Activated naive CD4-positive, alpha-beta T cell treated with anti-CD3 and anti-CD28 coated beads, Interleukin-2, amount 50 U/mL, for 16 hours (primary cell): Measurements from ENCODE around the gene DPP10.
"Not testable (repeated sequence)": the region's sequence is repeated elsewhere in the genome, so short reads cannot be mapped to it uniquely, and the experiment has no call there.

Source experiments
- DNase-seq: peaks from one replicate; pipeline ENCODE4 v3.0.0-alpha.2; 2020

Gene DPP10

DNA sequence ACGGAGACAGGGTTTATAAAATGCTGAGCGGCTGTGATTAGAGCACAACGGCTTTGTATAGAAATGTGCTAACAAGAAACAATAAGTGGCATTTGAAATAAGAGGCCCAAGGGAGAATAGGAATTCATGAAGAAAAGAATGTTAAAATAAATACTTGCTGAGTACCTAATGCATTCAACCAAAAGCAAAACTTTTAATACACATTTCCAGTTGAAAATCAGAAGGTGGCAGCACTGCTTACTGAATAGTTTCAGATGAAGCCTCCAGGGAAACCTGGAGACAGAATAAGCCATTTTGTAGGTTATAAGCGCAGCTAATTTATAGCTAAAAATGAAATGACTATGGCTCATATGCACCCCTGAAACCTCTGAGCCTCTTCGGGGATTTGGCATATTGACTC is 286.6 kb downstream of the DPP10 start:
- no peak for DNase-seq

DNA sequence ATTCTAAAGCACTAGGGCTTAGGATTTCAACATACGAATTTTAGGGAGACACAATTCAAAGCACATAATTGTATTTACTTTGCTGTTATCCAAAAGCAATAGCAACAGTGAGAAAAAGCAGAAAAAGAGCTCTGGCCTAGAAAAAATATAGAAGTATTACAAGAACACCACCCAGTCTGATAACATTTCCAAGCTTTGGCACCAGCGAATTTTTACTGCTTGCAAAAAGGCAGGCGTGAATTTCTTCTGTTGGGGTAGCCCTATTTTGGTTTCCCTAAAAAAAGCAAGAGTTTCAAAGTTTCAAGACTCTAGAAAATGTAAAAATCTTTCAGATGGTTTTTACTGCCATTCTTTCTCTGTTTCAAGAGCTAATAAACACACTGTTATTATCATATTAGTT is 292.7 kb downstream of the DPP10 start:
- DNase-seq = no peak

DNA sequence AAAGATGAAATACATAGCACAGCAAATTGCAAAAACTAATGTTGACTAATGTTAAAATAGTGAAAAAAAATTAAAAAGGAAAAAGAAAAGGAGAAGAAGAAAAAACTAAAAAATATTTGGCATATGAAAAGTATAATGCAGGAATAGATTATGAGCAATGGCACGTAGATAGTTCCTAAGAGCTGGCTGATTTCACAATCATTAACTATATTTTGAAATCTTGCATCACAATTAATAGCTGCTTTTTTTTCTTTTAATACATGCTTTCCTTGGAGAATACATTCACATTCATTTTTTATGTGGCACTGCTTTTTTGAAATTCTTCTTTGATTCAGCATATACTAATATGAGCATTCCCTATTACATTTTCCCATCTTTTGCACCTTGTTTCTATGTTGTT is 299.8 kb downstream of the DPP10 start:
- DNase-seq = no peak

DNA sequence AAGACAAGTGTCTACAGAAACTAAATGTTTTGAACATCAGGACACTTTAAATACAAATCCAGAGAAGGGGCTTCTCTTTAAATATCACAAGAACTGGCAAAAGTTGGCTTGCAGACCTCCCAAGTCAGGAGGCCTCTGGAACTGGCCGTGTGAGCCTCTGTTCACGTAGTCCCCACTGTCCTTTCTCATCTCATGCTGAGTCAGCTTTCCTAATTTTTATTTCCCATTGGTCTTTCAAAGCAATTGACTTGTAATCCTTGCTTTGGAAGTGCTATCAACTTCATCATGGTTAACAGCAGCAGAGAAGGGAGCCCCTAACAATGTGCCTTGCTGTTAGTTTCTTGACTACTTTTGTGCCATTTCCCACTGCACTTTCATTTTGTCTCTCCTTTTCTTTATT is 303.3 kb downstream of the DPP10 start:
- no peak for DNase-seq

DNA sequence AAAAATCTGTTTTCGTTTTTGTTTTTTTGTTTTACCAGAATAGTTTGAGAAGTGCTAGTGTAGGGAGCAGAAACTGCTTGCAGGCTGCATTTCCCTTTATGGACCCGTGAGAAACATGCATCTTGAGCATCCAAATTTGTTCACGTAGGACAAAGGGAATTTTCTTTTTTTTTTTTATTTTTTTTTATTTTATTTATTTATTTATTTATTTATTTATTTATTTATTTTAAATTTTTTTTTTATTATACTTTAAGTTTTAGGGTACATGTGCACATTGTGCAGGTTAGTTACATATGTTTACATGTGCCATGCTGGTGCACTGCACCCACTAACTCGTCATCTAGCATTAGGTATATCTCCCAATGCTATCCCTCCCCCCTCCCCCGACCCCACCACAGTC is 305.7 kb downstream of the DPP10 start:
- not testable (repeated sequence) for DNase-seq

DNA sequence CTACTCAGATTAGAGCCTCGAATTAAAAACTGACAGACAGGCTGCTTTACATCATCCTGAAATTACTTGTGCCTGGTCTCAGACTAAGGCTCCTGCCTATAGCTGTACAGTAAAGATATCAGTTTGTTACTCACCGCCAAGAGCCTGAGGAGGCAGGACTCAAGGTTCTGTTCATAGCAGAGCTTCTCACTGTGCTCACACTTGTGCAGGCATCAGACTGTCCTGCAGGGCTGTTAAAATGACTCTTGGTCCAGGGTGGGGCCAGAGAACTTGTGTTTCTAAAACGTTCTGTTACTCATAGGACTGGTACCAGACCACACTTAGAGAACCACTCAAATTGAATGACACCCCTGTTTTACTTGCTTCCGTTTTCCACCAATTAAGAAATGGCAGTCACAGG is 310.0 kb downstream of the DPP10 start:
- no peak for DNase-seq

DNA sequence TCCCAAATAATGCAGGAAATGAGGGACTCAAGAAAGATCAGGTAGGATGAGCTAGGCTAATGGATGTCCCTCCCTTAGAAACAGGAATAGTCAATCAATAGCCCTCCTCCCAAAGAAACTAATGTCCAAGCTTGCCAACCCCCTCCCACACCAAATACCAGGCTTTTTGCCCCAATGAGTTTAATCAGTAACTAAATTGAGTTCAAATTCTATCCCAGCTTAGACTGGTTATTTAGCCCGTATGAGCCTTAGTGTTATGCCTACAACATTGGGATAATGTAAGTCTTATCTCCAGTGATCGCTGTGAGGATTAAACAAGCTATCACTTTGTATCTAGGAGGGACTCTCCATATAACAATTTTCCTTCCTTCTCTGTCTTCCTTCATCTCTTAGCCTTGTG is 310.7 kb downstream of the DPP10 start:
- DNase-seq = no peak

DNA sequence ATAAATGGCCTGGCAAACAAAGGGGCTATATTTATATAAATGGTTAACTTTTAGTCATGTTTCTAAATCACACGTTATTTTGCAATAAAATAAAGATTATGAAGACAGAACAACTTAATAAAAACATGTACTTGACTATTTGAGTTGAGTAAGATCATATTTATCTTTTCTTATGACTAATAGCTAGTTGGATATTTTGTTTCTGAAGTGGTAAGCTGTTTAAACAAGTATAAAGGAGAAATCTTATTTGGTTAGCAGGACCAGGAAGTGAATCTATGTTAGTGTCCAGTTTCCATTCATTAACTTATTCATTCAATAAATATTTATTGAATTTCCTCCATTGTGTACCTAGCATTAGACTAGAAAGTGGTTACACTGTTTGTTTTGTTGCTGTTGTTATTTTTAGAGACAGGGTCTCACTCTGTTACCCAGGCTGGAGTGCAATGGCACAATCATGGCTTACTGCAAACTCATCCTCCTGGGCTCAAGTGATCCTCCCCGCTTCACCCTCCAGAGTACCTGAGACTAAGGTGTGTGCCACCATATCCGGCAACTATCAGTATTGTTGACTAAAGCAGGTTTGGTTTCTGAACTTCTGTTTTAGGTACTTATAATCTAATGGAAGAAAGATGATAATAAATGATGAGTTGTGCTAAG is 312.6 kb downstream of the DPP10 start:
- DNase-seq = no peak

DNA sequence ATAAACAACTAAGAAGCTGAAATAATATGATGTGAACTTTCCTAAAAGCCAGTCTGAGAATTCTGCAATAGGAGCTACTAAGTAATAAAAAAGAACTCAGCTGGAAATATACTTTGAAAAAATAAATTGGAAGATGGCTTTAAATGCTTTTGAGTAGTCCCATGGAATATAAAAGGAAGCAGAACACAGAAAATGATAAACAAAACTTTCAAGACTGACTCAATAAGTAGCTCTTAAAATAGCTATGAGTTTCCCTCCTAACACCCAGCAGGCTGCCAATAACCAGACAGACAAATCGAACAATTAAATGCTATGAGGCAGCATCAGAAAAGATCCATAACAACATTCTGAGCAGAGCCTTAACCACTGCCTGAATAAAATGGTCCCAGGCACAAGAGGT is 319.9 kb downstream of the DPP10 start:
- DNase-seq = no peak

DNA sequence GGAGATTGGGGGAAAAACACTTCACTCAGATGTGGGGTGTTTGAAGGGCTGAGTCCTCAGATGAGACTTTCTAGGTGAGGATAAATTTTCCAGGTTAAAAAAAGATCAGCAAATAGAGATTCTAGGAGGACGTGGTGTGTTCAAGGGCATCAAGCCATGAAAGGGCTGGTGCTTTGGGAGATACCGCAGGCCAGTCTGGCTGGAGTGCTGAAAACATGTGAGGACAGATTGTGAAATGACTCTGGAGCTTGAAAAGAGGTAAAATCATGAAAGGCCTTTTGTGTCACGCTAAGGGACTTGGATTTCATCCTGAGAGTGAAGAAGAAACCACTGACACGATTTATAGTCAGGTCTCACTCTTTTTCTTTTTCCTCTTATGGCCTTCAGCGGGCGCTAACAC is 320.5 kb downstream of the DPP10 start:
- no peak for DNase-seq

DNA sequence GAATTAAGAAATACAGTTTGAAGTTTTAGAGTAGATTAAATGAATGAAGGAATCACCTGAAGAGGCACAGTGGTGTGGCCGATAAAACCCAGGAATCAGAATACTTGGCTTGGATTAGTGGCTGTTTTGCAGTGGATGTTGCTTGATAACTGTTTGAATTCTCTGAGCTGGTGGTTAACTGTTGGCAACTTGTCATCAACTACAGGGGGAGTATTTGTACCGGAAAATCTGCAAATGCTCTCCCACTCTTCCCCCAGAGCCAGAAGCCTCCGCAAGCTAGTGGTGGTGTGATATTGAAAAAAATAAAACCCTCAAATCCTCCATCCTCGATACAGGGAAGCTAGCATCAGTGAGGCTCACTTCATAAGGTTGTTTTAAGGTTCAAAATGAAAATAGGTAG is 326.7 kb downstream of the DPP10 start:
- DNase-seq = no peak

DNA sequence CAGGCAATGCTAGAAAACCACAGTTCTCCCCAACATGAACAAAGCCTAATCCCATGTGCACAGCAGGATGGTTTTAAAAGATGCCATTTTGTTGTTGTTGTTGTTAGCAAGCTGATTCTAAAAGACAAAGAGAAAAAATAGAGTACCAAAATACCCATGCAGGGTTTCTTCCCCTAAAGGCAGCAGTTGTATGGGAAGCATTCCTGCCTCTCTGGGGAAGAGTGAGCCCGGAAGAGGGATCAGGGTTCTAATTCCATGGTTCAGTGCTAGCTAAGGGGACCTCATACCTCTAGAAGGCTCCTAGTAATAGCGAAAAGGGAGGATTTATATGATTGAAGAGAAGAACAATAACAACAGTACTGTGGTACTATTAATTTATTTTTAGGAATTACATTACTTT is 327.6 kb downstream of the DPP10 start:
- no peak for DNase-seq

DNA sequence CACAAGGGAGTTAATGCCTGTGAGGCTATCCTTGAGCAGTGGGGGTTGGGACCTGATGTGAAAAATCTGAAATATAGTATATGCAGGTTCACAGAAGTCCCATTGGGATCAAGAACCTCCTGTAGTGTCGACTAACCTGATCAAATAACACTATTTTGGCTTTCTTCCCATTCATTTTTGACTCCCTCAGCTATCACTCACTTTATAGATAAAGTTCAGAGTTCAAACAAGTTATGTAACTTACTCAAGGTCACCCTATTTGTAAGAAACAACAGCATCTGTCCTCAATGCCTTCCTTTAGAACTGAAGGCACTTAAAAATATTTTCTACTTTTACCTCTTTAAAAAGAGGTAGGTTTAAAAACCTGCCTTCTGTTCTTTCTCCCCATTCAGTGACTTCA is 341.6 kb downstream of the DPP10 start:
- DNase-seq = no peak

DNA sequence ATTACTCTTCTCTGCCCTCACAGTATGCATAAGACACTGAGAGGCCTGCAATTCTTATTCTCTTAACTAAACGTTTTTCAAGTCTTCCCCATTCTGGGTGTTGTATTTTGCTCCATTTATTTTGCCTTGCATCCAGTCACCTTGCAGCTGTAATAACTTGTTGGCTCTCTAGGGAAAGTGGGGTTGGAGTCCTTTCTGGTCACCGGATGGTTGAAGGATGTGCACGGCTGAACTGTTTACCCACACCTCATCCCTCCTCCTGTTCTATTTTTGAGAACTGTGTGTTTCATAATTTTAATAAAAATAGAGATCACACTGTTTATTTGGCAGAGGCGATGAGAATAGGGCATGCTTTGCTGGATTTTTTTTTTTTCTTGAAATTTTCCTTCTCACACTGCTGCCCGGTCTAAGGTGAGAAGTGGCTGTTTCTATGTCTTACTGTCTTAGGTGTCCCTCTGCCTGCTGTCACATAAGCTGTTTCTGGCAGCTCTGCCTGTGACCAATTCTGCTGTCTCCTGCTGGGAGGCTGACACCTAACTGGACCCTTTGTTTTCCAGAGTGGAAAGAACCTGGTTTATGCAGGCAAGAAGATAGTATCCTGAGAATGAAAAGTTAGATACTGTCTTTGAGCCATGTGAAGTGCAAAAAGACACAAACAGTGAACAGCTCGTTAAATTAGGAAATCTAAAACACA is 342.6 kb downstream of the DPP10 start:
- DNase-seq = no peak

DNA sequence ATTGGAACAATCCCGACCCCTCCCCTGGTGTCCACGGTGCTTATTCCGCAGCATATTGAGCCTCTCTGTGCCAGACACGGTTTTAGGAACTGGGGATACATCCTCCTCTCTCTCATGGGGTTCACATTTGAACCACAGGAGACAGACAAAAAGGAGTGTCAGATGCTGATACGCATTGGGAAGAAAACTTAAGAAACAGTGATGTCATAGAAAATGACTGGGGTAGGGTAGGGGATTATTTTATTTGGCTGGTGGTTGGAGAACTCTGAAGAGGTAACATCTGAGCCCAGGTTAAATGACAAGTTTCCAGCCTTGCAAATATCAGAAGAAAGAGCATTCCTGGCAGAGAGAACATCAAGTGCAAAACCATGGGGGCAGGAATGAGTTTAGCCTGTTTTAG is 344.5 kb downstream of the DPP10 start:
- no peak for DNase-seq

DNA sequence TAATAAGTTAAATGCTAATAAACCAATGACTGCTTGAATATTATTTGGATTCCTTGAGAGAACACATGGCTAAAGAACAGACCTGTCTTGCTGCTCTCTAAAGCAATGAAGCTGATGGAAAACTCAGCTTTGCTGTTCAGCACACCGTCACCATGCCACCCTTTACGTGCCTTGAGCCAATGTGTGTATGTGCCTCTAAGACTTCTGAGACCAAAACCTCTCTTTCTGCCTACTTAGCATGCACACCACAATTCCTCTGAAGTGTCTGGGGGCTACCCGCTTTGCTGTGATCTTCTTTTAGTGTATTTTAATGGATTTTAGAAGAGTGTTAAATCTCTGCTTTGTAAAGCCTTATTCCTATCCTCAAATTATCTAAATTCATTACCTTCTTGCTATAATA is 345.0 kb downstream of the DPP10 start:
- DNase-seq = no peak

DNA sequence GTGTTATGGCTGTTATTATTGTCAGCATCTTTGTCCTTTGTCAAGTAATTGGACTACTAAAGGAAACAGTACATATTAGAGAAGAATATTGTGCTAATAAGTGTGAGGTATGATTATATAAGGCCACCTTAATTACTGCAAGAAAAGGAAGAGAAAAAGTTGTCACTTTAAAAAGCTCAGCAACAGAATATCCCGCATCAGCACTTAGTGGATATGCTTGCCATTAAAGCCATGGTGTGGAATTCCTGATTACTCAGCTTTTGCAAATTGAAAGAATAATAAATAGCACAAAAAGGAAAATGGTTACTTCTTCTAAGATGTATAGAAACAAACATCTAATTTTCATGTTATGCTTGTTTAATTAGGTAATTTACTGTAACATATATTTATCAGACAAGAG is 347.5 kb downstream of the DPP10 start:
- no peak for DNase-seq

DNA sequence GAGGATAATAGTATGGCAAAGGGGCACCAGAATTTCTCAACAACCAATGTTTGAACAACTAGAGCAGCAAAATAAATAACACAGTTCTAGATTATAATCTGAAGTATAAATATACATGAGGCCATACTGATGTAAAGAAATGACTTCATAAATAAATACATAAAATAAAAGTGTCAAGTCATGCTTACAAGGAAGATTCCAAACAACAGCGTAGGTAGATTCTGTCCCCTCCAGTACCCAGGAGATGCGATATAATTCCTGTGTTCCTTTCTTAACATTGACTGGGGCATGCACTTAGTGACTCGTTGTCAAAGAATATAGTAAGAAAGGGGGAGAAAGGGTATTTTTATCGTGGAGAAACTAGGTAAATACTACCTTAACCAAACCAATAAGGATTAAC is 355.1 kb downstream of the DPP10 start:
- DNase-seq = no peak

DNA sequence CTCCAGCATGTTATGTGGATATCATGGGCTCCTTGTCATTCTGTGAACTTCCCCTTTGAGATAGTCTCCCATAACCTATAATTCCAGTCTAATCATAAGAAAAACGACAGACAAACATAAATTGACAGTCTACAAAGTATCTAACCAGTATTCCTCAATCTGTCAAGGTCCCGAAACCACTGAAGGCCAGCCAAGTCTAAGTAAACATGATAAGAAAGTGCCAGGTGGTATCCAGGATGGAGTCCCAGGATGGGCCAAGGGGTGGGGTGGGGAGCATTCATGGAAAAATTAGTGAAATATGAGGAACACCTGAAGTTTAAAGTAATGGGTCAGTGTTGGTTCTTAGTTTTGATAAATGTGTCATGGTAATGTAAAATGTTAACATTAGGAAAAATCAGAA is 355.5 kb downstream of the DPP10 start:
- DNase-seq = no peak

DNA sequence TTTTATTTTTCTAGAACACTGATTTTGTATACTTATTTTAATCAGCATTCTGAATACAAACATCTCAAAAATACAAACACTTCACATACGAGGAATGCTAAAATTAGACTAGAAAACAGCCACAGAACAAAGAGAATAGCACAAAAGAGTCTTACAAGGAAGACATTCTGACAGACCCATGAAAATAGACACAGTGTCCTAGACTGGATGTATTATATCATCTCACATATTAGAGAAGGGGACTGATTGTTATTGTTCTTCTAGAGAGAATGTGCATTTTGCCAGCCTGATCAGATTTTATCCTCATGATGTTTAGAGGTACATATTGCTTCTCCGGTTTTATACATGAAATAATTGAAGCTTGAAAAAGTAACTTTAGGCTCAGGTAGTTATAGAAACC is 357.9 kb downstream of the DPP10 start:
- no peak for DNase-seq

DNA sequence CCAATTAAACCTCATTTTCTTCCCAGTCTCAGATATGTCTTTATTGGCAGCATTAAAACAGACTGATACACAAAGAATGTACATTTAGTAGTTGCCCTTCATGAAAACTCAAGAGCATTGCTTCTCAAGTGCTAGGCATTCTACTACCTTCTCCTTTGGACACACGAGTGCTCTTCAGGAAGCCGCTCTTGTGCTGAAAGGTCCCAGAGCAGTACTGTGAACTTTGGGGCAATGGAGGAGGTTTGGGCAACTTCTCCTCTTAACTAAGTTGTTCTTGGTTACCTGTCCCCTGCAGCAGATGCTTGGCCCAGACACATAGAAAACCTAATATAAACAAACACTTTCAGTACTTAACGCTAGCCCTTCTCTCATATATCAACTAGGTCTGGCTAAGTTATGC is 362.8 kb downstream of the DPP10 start:
- no peak for DNase-seq

DNA sequence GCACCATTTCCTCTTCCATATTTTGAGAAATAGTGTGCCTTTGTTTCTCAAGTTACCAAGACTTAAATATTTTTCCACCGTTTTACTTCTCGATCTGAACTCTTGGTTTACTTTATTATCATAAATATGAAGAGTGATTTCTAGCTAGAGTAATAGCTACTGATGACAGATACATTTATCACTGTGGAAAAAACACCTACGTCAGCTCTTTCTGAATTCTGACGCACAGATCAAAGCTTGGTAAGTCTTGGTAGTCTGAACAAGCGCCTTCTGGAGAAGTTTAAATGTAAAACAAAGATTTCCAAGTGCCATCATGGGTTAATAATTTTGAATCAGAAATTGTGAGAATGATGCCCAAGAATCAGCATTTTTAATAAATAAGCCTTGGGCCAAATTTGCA is 367.7 kb downstream of the DPP10 start:
- no peak for DNase-seq

DNA sequence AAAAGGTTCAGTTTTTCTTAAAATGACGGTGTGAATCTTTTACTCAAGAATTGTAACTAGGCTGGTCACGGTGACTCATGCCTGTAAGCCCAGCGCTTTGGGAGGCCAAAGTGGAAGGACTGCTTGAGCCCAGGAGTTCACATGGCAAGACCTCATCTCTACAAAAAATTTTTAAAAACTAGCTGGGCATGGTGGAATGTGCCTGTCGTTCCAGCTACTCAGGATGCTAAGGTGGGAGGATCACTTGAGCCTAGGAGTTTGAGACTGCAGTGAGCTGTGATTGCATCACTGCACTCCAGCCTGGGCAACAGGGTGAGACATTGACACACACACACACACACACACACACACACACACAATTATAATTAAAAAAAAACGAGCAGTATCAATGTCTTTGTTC is 369.8 kb downstream of the DPP10 start:
- no peak for DNase-seq

DNA sequence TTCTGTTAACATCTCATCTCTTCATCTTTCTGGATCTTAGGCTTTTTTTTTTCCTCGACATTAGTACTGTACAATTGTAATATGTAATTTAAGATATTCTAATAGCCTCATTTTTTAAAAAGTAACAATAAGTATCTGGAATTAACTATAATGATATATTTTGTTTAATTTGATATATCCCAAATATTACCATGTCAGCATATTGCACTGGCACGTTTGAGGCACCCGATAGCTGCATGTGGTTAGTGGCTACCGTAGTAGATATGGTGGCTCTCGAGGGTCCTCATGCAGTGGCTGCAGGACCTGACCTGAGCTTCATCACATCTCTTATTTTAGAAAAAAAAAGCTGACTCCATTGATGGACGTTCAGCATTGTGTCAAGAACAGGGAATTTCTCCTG is 371.9 kb downstream of the DPP10 start:
- no peak for DNase-seq

DNA sequence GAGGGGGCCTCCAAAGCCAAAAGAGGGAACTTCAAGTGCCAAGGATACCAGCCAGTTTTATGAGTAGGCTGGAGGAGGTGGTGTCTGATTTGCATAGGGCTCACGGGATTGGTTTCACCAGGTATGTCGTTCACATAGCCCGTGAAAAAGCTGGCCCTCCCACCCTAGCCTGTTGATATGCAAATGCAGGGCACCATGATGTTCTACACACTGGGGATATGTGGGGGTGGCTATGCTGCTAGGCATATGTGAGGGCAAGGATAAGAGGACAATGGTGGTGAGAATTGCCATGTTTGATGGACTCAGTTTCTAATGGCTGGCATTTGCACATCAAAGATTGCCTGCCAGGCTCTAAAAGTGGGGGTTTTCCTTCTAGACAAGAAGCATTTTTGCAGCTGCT is 378.6 kb downstream of the DPP10 start:
- no peak for DNase-seq
